Liver (tissue), 3 donors: ENCODE data around the gene CTNNA1.

Experiments
- CTCF ChIP-seq: fragments of 150-350 bp; IDR thresholded peaks from 2 replicates; pipeline ENCODE4 v1.5.1; 2017; ENCODE audit warnings: improper control_type of control experiment, low read depth, low read length; ENCODE audit not compliant: missing input control
- EGR1 ChIP-seq, 2 donors: IDR thresholded peaks; 2 replicates each; pipeline ENCODE4 v1.6.1; 2016 to 2018; ENCODE audit warnings: antibody characterized with exemption in 2 of 2, low read depth in 2 of 2
- FOXA2 ChIP-seq: IDR thresholded peaks from 2 replicates; pipeline ENCODE4 v1.6.1; 2016; ENCODE audit warnings: antibody characterized with exemption
- GABPA ChIP-seq, 2 donors: IDR thresholded peaks in 1 of 2; conservative IDR thresholded peaks in 1 of 2; 2 replicates each; pipeline ENCODE4 v1.6.1; 2016; ENCODE audit warnings: antibody characterized with exemption in 2 of 2, mild to moderate bottlenecking in 1 of 2, moderate library complexity in 1 of 2
- JUND ChIP-seq, 2 donors: IDR thresholded peaks; 2 replicates each; pipeline ENCODE4 v1.6.1; 2016; ENCODE audit warnings: antibody characterized with exemption in 2 of 2
- RAD21 ChIP-seq, 2 donors: IDR thresholded peaks; 2 replicates each; pipeline ENCODE4 v1.6.1; 2016; ENCODE audit warnings: antibody characterized with exemption in 2 of 2, mild to moderate bottlenecking in 2 of 2
- TAF1 ChIP-seq: conservative IDR thresholded peaks from 2 replicates; pipeline ENCODE4 v1.6.1; 2016; ENCODE audit warnings: antibody characterized with exemption, mild to moderate bottlenecking
- TF ChIP-seq, protein P1 (sequence below): IDR thresholded peaks from 2 replicates; pipeline ENCODE4 v1.6.1; 2016; ENCODE audit warnings: antibody characterized with exemption
- TF ChIP-seq, protein P2 (sequence below): IDR thresholded peaks from 2 replicates; pipeline ENCODE4 v1.6.1; 2016; ENCODE audit warnings: antibody characterized with exemption
- TF ChIP-seq, protein P3 (sequence below): IDR thresholded peaks from 2 replicates; pipeline ENCODE4 v1.6.1; 2016; ENCODE audit warnings: antibody characterized with exemption
- donor health status: healthy.
- donor health status: healthy.

DNA sequence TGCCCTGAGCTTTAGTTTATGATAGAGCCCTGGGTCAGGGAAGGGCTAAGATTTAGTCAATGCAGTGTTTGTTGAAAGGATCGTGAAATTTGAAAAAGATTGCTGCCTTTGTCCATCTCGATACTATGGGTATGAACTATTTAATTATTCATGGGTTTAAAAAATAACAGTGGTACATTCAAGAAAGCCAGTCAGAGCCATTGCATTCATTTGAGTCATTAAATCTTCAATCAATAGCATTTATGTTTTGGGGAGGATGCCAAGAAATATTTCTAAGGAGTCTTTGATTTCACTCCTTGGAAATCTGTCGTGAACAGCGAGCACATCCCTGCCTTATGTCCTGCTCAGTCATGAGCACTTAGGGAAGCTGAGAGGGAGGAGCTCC, 176.3 kb downstream of the CTNNA1 start:
- TF ChIP-seq CTCF (no peak), TAF1 (no peak), JUND (IDR thresholded peaks at IDR 0.05) (no peak), EGR1 (IDR thresholded peaks at IDR 0.05; ENCODE audit: low read depth in 2 of 2) (no peak), RAD21 (IDR thresholded peaks at IDR 0.05) (no peak), GABPA (IDR thresholded peaks at IDR 0.05 in 1 of 2, conservative IDR thresholded peaks at IDR 0.05 in 1 of 2) (no peak), FOXA2 (no peak)
- TF ChIP-seq, protein P1, sequence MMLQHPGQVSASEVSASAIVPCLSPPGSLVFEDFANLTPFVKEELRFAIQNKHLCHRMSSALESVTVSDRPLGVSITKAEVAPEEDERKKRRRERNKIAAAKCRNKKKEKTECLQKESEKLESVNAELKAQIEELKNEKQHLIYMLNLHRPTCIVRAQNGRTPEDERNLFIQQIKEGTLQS, result no peak
- TF ChIP-seq, protein P2, sequence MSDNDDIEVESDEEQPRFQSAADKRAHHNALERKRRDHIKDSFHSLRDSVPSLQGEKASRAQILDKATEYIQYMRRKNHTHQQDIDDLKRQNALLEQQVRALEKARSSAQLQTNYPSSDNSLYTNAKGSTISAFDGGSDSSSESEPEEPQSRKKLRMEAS, result no peak
- TF ChIP-seq, protein P3, sequence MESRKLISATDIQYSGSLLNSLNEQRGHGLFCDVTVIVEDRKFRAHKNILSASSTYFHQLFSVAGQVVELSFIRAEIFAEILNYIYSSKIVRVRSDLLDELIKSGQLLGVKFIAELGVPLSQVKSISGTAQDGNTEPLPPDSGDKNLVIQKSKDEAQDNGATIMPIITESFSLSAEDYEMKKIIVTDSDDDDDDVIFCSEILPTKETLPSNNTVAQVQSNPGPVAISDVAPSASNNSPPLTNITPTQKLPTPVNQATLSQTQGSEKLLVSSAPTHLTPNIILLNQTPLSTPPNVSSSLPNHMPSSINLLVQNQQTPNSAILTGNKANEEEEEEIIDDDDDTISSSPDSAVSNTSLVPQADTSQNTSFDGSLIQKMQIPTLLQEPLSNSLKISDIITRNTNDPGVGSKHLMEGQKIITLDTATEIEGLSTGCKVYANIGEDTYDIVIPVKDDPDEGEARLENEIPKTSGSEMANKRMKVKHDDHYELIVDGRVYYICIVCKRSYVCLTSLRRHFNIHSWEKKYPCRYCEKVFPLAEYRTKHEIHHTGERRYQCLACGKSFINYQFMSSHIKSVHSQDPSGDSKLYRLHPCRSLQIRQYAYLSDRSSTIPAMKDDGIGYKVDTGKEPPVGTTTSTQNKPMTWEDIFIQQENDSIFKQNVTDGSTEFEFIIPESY, result no peak
